Activated T-helper 17 cell treated with anti-CD3 and anti-CD28 coated beads, Interleukin-2, amount 50 U/mL, for 72 hours (primary cell): ENCODE measurements around the gene WDR59. TPM values are rescaled to one million over a fixed set of nuclear protein-coding genes. Genes with fewer than 3 reads are reported as not detected.
"Not testable (repeated sequence)": the region's sequence is repeated elsewhere in the genome, so short reads cannot be mapped to it uniquely, and the experiment has no call there.

Source experiments
- ATAC-seq: fragments of 150-1000 bp; cut with Tn5 transposase; replicated peaks from 2 replicates; pipeline ENCODE4 v1.10.0; 2021; ENCODE audit warnings: mild to moderate bottlenecking, moderate library complexity
- H3K27ac Mint-ChIP-seq: one replicate; pipeline ENCODE4 v1.8.0; 2022; ENCODE audit warnings: mixed read lengths
- H3K27me3 Mint-ChIP-seq: one replicate; pipeline ENCODE4 v1.8.0; 2022; ENCODE audit warnings: mixed read lengths
- H3K36me3 Mint-ChIP-seq: one replicate; pipeline ENCODE4 v1.8.0; 2022; ENCODE audit warnings: low read depth, mild to moderate bottlenecking, mixed read lengths
- H3K4me1 Mint-ChIP-seq: one replicate; pipeline ENCODE4 v1.8.0; 2022; ENCODE audit warnings: mixed read lengths
- H3K4me3 Mint-ChIP-seq: one replicate; pipeline ENCODE4 v1.8.0; 2022; ENCODE audit warnings: mild to moderate bottlenecking, mixed read lengths
- H3K9me3 Mint-ChIP-seq: one replicate; pipeline ENCODE4 v1.8.0; 2022; ENCODE audit warnings: mixed read lengths
- total RNA-seq, 2 donors: library from RNA; stranded (reverse); gene quantifications; one replicate each; pipeline ENCODE4 v1.2.3, GENCODE V29; 2022

Gene WDR59
- total RNA-seq, 2 donors from 2014 or later, result 107 to 154 TPM

- Mint-ChIP-seq H3K4me1 (no peaks in the 10 kb centered on the region), H3K27ac (no peak overlapping the region), H3K4me3 (no peak overlapping the region), H3K9me3 (no peaks in the 10 kb centered on the region), H3K36me3 (no peaks in the 10 kb centered on the region), H3K27me3 (no peaks in the 10 kb centered on the region)
- ATAC-seq, result no peak
Observed at GRCh38 chr16:74850027-74850426, 134.9 kb downstream of the WDR59 start.

GRCh38 chr16:74847202-74847601 lies 137.7 kb downstream of the WDR59 start:
- H3K27me3 Mint-ChIP-seq, result no peaks in the 10 kb centered on the region
- H3K36me3 Mint-ChIP-seq, result no peaks in the 10 kb centered on the region
- no peak overlapping the region for H3K27ac Mint-ChIP-seq
- ATAC-seq, result no peak
- H3K4me1 Mint-ChIP-seq, result no peaks in the 10 kb centered on the region
- no peaks in the 10 kb centered on the region for H3K9me3 Mint-ChIP-seq
- H3K4me3 Mint-ChIP-seq, result no peak overlapping the region

GRCh38 chr16:74846714-74847113 lies 138.2 kb downstream of the WDR59 start:
- no peak for ATAC-seq
- no peaks in the 10 kb centered on the region for H3K36me3 Mint-ChIP-seq
- H3K4me1 Mint-ChIP-seq, result no peaks in the 10 kb centered on the region

GRCh38 chr16:74844041-74844980 lies 140.6 kb downstream of the WDR59 start:
- Mint-ChIP-seq H3K27me3 (no peaks in the 10 kb centered on the region), H3K4me1 (no peaks in the 10 kb centered on the region), H3K9me3 (no peaks in the 10 kb centered on the region), H3K4me3 (no peak overlapping the region), H3K36me3 (no peaks in the 10 kb centered on the region), H3K27ac (no peak overlapping the region)
- no peak for ATAC-seq

More at GRCh38 chr16:74846714-74847113, 138.2 kb downstream of the WDR59 start:
- no peak overlapping the region for H3K4me3 Mint-ChIP-seq
- no peak overlapping the region for H3K27ac Mint-ChIP-seq
- no peaks in the 10 kb centered on the region for H3K9me3 Mint-ChIP-seq
- no peaks in the 10 kb centered on the region for H3K27me3 Mint-ChIP-seq

- H3K9me3 Mint-ChIP-seq, ATAC-seq, H3K4me3 Mint-ChIP-seq, H3K36me3 Mint-ChIP-seq, H3K27ac Mint-ChIP-seq, H3K4me1 Mint-ChIP-seq, H3K27me3 Mint-ChIP-seq: not testable (repeated sequence)
Observed at GRCh38 chr16:74843381-74844035, 141.4 kb downstream of the WDR59 start.

- Mint-ChIP-seq H3K4me3 (no peak overlapping the region), H3K9me3 (no peaks in the 10 kb centered on the region), H3K36me3 (no peaks in the 10 kb centered on the region), H3K4me1 (no peaks in the 10 kb centered on the region), H3K27me3 (no peaks in the 10 kb centered on the region), H3K27ac (no peak overlapping the region)
- ATAC-seq, result no peak
Observed at GRCh38 chr16:74842413-74842812, 142.5 kb downstream of the WDR59 start.

GRCh38 chr16:74841904-74842303 lies 143.0 kb downstream of the WDR59 start:
- no peaks in the 10 kb centered on the region for H3K4me1 Mint-ChIP-seq
- H3K27ac Mint-ChIP-seq, result no peak overlapping the region
- ATAC-seq, result no peak
- H3K27me3 Mint-ChIP-seq, result no peaks in the 10 kb centered on the region
- no peaks in the 10 kb centered on the region for H3K9me3 Mint-ChIP-seq
- no peak overlapping the region for H3K4me3 Mint-ChIP-seq
- H3K36me3 Mint-ChIP-seq, result no peaks in the 10 kb centered on the region

GRCh38 chr16:74841469-74841868 lies 143.5 kb downstream of the WDR59 start:
- no peak overlapping the region for H3K27ac Mint-ChIP-seq
- no peaks in the 10 kb centered on the region for H3K9me3 Mint-ChIP-seq
- H3K4me1 Mint-ChIP-seq, result no peaks in the 10 kb centered on the region
- H3K27me3 Mint-ChIP-seq, result no peaks in the 10 kb centered on the region
- no peaks in the 10 kb centered on the region for H3K36me3 Mint-ChIP-seq
- no peak overlapping the region for H3K4me3 Mint-ChIP-seq
- ATAC-seq, result no peak

GRCh38 chr16:74837056-74837455 lies 147.9 kb downstream of the WDR59 start:
- Mint-ChIP-seq H3K27me3 (peaks cover 4% of the 10 kb centered on the region), H3K36me3 (no peaks in the 10 kb centered on the region), H3K4me3 (no peak overlapping the region), H3K27ac (no peak overlapping the region), H3K4me1 (no peaks in the 10 kb centered on the region), H3K9me3 (no peaks in the 10 kb centered on the region)
- ATAC-seq, result no peak

- Mint-ChIP-seq H3K27ac (no peak overlapping the region), H3K4me1 (no peaks in the 10 kb centered on the region), H3K36me3 (no peaks in the 10 kb centered on the region), H3K4me3 (no peak overlapping the region), H3K9me3 (no peaks in the 10 kb centered on the region), H3K27me3 (peaks cover 6% of the 10 kb centered on the region)
- ATAC-seq, result no peak
Observed at GRCh38 chr16:74836111-74836671, 148.7 kb downstream of the WDR59 start.

- Mint-ChIP-seq H3K4me1 (no peaks in the 10 kb centered on the region), H3K27me3 (peaks cover 12% of the 10 kb centered on the region), H3K36me3 (no peaks in the 10 kb centered on the region), H3K4me3 (no peak overlapping the region), H3K9me3 (peaks cover 14% of the 10 kb centered on the region), H3K27ac (no peak overlapping the region)
- no peak for ATAC-seq
Observed at GRCh38 chr16:74832228-74832627, 152.7 kb downstream of the WDR59 start.

GRCh38 chr16:74831467-74831866 lies 153.5 kb downstream of the WDR59 start:
- H3K9me3 Mint-ChIP-seq, result peaks cover 14% of the 10 kb centered on the region
- H3K36me3 Mint-ChIP-seq, result no peaks in the 10 kb centered on the region
- no peaks in the 10 kb centered on the region for H3K4me1 Mint-ChIP-seq
- H3K4me3 Mint-ChIP-seq, result no peak overlapping the region
- ATAC-seq, result no peak
- H3K27me3 Mint-ChIP-seq, result peaks cover 12% of the 10 kb centered on the region
- no peak overlapping the region for H3K27ac Mint-ChIP-seq

GRCh38 chr16:74830648-74831047 lies 154.3 kb downstream of the WDR59 start:
- no peak for ATAC-seq
- Mint-ChIP-seq H3K27me3 (peaks cover 12% of the 10 kb centered on the region), H3K27ac (no peak overlapping the region), H3K9me3 (peaks cover 14% of the 10 kb centered on the region), H3K4me1 (no peaks in the 10 kb centered on the region), H3K4me3 (no peak overlapping the region), H3K36me3 (no peaks in the 10 kb centered on the region)

GRCh38 chr16:74829637-74830036 lies 155.3 kb downstream of the WDR59 start:
- Mint-ChIP-seq H3K9me3 (peaks cover 14% of the 10 kb centered on the region), H3K36me3 (no peaks in the 10 kb centered on the region), H3K27ac (no peak overlapping the region), H3K4me1 (no peaks in the 10 kb centered on the region), H3K4me3 (no peak overlapping the region), H3K27me3 (peaks cover 13% of the 10 kb centered on the region)
- no peak for ATAC-seq

GRCh38 chr16:74825941-74826340 lies 159.0 kb downstream of the WDR59 start:
- peaks cover 18% of the 10 kb centered on the region for H3K27me3 Mint-ChIP-seq
- no peak overlapping the region for H3K27ac Mint-ChIP-seq
- H3K36me3 Mint-ChIP-seq, result no peaks in the 10 kb centered on the region
- no peak overlapping the region for H3K4me3 Mint-ChIP-seq
- H3K9me3 Mint-ChIP-seq, result peaks cover 14% of the 10 kb centered on the region
- ATAC-seq, result no peak
- H3K4me1 Mint-ChIP-seq, result no peaks in the 10 kb centered on the region
